Activated naive CD8-positive, alpha-beta T cell treated with anti-CD3 and anti-CD28 coated beads, Interleukin-2, amount 50 U/mL, for 24 hours (primary cell): ENCODE results near the gene LMO7.

Source experiments
- ATAC-seq: fragments of 150-1000 bp; cut with Tn5 transposase; one replicate; pipeline ENCODE4 v1.10.0; 2021
- DNase-seq: peaks from one replicate; pipeline ENCODE4 v3.0.0; 2021
- H3K27ac Mint-ChIP-seq: one replicate; pipeline ENCODE4 v1.8.0; 2021; ENCODE audit warnings: mild to moderate bottlenecking, mixed read lengths
- H3K27me3 Mint-ChIP-seq: one replicate; pipeline ENCODE4 v1.8.0; 2021; ENCODE audit warnings: mixed read lengths
- H3K36me3 Mint-ChIP-seq: one replicate; pipeline ENCODE4 v1.8.0; 2021; ENCODE audit warnings: low read depth, mixed read lengths
- H3K4me1 Mint-ChIP-seq: one replicate; pipeline ENCODE4 v1.8.0; 2021; ENCODE audit warnings: mixed read lengths
- H3K4me3 Mint-ChIP-seq: one replicate; pipeline ENCODE4 v1.8.0; 2021; ENCODE audit warnings: mild to moderate bottlenecking, moderate library complexity, mixed read lengths
- H3K9me3 Mint-ChIP-seq: one replicate; pipeline ENCODE4 v1.8.0; 2021; ENCODE audit warnings: mixed read lengths

LMO7 gene

GRCh38 chr13:75635828-75636435 lies at the start of gene LMO7:
Gene LMO7 (plus strand): TSS chr13:75636330. CDS start chr13:75636658, 328 bp downstream.
- H3K9me3 Mint-ChIP-seq: no peaks in the 10 kb centered on the region
- peaks cover 8% of the 10 kb centered on the region for H3K4me1 Mint-ChIP-seq
- ATAC-seq (peak; percentile 62), DNase-seq (peak; percentile 50)
- peaks cover 20% of the 10 kb centered on the region for H3K27me3 Mint-ChIP-seq
- H3K4me3 Mint-ChIP-seq: peak within 1 kb of the TSS; percentile 77
- no peaks in the 10 kb centered on the region for H3K36me3 Mint-ChIP-seq
- H3K27ac Mint-ChIP-seq: no peak within 1 kb of the TSS

GRCh38 chr13:75587679-75588078 lies 48.5 kb upstream of the LMO7 start:
- no peak for ATAC-seq
- Mint-ChIP-seq H3K27ac (no peak overlapping the region), H3K9me3 (peaks cover 20% of the 10 kb centered on the region), H3K4me3 (no peak overlapping the region), H3K36me3 (peaks cover 46% of the 10 kb centered on the region), H3K27me3 (no peaks in the 10 kb centered on the region), H3K4me1 (peaks cover 5% of the 10 kb centered on the region)
- no peak for DNase-seq

- Mint-ChIP-seq H3K27ac (no peak overlapping the region), H3K27me3 (no peaks in the 10 kb centered on the region), H3K36me3 (peaks cover 36% of the 10 kb centered on the region), H3K4me3 (no peak overlapping the region), H3K9me3 (no peaks in the 10 kb centered on the region), H3K4me1 (no peaks in the 10 kb centered on the region)
- ATAC-seq: no peak
- no peak for DNase-seq
These were observed 39.4 kb upstream of the LMO7 start for GRCh38 chr13:75596657-75597182.

- no peak for ATAC-seq
- no peaks in the 10 kb centered on the region for H3K9me3 Mint-ChIP-seq
- DNase-seq: no peak
- no peaks in the 10 kb centered on the region for H3K27me3 Mint-ChIP-seq
- no peak overlapping the region for H3K4me3 Mint-ChIP-seq
- H3K4me1 Mint-ChIP-seq: no peaks in the 10 kb centered on the region
- H3K27ac Mint-ChIP-seq: no peak overlapping the region
- H3K36me3 Mint-ChIP-seq: peaks cover 38% of the 10 kb centered on the region
These were observed 35.8 kb upstream of the LMO7 start for GRCh38 chr13:75600371-75600770.

GRCh38 chr13:75603038-75603437 lies 33.1 kb upstream of the LMO7 start:
- Mint-ChIP-seq H3K4me1 (no peaks in the 10 kb centered on the region), H3K4me3 (no peak overlapping the region), H3K9me3 (no peaks in the 10 kb centered on the region), H3K27me3 (no peaks in the 10 kb centered on the region), H3K27ac (no peak overlapping the region), H3K36me3 (peaks cover 32% of the 10 kb centered on the region)
- ATAC-seq (no peak), DNase-seq (no peak)

- Mint-ChIP-seq H3K4me3 (no peak overlapping the region), H3K4me1 (no peaks in the 10 kb centered on the region), H3K36me3 (peaks cover 15% of the 10 kb centered on the region), H3K9me3 (no peaks in the 10 kb centered on the region), H3K27ac (no peak overlapping the region), H3K27me3 (no peaks in the 10 kb centered on the region)
- DNase-seq: no peak
- ATAC-seq: no peak
These were observed 28.7 kb upstream of the LMO7 start for GRCh38 chr13:75607447-75607846.

- Mint-ChIP-seq H3K36me3 (peaks cover 17% of the 10 kb centered on the region), H3K4me3 (no peak overlapping the region), H3K4me1 (no peaks in the 10 kb centered on the region), H3K27me3 (no peaks in the 10 kb centered on the region), H3K27ac (no peak overlapping the region), H3K9me3 (no peaks in the 10 kb centered on the region)
- DNase-seq (no peak), ATAC-seq (no peak)
These were observed 25.7 kb upstream of the LMO7 start for GRCh38 chr13:75610466-75610865.

GRCh38 chr13:75612354-75612753 lies 23.8 kb upstream of the LMO7 start:
- no peak for ATAC-seq
- H3K27me3 Mint-ChIP-seq: no peaks in the 10 kb centered on the region
- H3K36me3 Mint-ChIP-seq: peaks cover 10% of the 10 kb centered on the region
- no peaks in the 10 kb centered on the region for H3K9me3 Mint-ChIP-seq
- H3K4me1 Mint-ChIP-seq: no peaks in the 10 kb centered on the region
- no peak overlapping the region for H3K27ac Mint-ChIP-seq
- no peak for DNase-seq
- H3K4me3 Mint-ChIP-seq: no peak overlapping the region

GRCh38 chr13:75617230-75617629 lies 18.9 kb upstream of the LMO7 start:
- ATAC-seq (no peak), DNase-seq (no peak)
- Mint-ChIP-seq H3K27ac (no peak overlapping the region), H3K4me1 (no peaks in the 10 kb centered on the region), H3K4me3 (no peak overlapping the region), H3K27me3 (no peaks in the 10 kb centered on the region), H3K9me3 (no peaks in the 10 kb centered on the region), H3K36me3 (peaks cover 8% of the 10 kb centered on the region)

- Mint-ChIP-seq H3K27ac (no peak overlapping the region), H3K4me1 (no peaks in the 10 kb centered on the region), H3K9me3 (no peaks in the 10 kb centered on the region), H3K27me3 (no peaks in the 10 kb centered on the region), H3K4me3 (no peak overlapping the region), H3K36me3 (peaks cover 8% of the 10 kb centered on the region)
- DNase-seq (no peak), ATAC-seq (no peak)
These were observed 17.8 kb upstream of the LMO7 start for GRCh38 chr13:75618308-75618707.

- no peak overlapping the region for H3K27ac Mint-ChIP-seq
- DNase-seq (no peak), ATAC-seq (no peak)
- no peaks in the 10 kb centered on the region for H3K4me1 Mint-ChIP-seq
- H3K27me3 Mint-ChIP-seq: no peaks in the 10 kb centered on the region
- no peaks in the 10 kb centered on the region for H3K9me3 Mint-ChIP-seq
- peaks cover 8% of the 10 kb centered on the region for H3K36me3 Mint-ChIP-seq
- no peak overlapping the region for H3K4me3 Mint-ChIP-seq
These were observed 16.1 kb upstream of the LMO7 start for GRCh38 chr13:75620020-75620419.

- Mint-ChIP-seq H3K4me1 (no peaks in the 10 kb centered on the region), H3K36me3 (peaks cover 13% of the 10 kb centered on the region)
These were observed 15.0 kb upstream of the LMO7 start for GRCh38 chr13:75621147-75621546.

GRCh38 chr13:75628801-75629200 lies 7.3 kb upstream of the LMO7 start:
- Mint-ChIP-seq H3K9me3 (no peaks in the 10 kb centered on the region), H3K27ac (no peak overlapping the region), H3K36me3 (peaks cover 10% of the 10 kb centered on the region), H3K27me3 (no peaks in the 10 kb centered on the region), H3K4me1 (peaks cover 7% of the 10 kb centered on the region), H3K4me3 (no peak overlapping the region)
- DNase-seq (no peak), ATAC-seq (no peak)

More at GRCh38 chr13:75621147-75621546, 15.0 kb upstream of the LMO7 start:
- ATAC-seq: no peak
- Mint-ChIP-seq H3K4me3 (no peak overlapping the region), H3K27ac (no peak overlapping the region), H3K9me3 (no peaks in the 10 kb centered on the region), H3K27me3 (no peaks in the 10 kb centered on the region)
- no peak for DNase-seq

GRCh38 chr13:75633285-75633684 lies 2.8 kb upstream of the LMO7 start:
- Mint-ChIP-seq H3K27ac (no peak overlapping the region), H3K4me3 (no peak overlapping the region), H3K27me3 (peaks cover 12% of the 10 kb centered on the region), H3K36me3 (no peaks in the 10 kb centered on the region), H3K4me1 (peaks cover 8% of the 10 kb centered on the region), H3K9me3 (no peaks in the 10 kb centered on the region)
- ATAC-seq (no peak), DNase-seq (no peak)

GRCh38 chr13:75635101-75635827 lies 866 bp upstream of the LMO7 start:
- peaks cover 20% of the 10 kb centered on the region for H3K27me3 Mint-ChIP-seq
- peaks cover 8% of the 10 kb centered on the region for H3K4me1 Mint-ChIP-seq
- peak overlapping the region; percentile 49 for H3K4me3 Mint-ChIP-seq
- H3K9me3 Mint-ChIP-seq: no peaks in the 10 kb centered on the region
- peak; percentile 6 for DNase-seq
- H3K36me3 Mint-ChIP-seq: no peaks in the 10 kb centered on the region
- ATAC-seq: no peak
- no peak overlapping the region for H3K27ac Mint-ChIP-seq
